Endothelial cell of umbilical vein (primary cell): Measurements from ENCODE around the gene GAGE12F. TPM values are rescaled to one million over a fixed set of nuclear protein-coding genes. Genes with fewer than 3 reads are reported as not detected.
"Not testable (repeated sequence)": the region's sequence is repeated elsewhere in the genome, so short reads cannot be mapped to it uniquely, and the experiment has no call there.

Experiments used
- BruUV-seq: library from RNA; stranded (reverse); fragments of 400-500 nt; replicated peaks from 2 replicates; lab custom pipeline; 2021; lab: Mats Ljungman, UMichigan
- CTCF ChIA-PET: fragments of 300-600, 350-600 bp; sonication (Branson Sonifier 250); formaldehyde crosslinking; loops from one replicate; lab custom pipeline; 2021; ENCODE audit warnings: antibody characterized with exemption, inconsistent platforms; lab: Charles Lee
- POLR2A ChIA-PET: fragments of 300-600, 350-600 bp; sonication (Branson Sonifier 250); formaldehyde crosslinking; loops from one replicate; lab custom pipeline; 2021; ENCODE audit warnings: antibody characterized with exemption, inconsistent platforms; lab: Charles Lee
- DNase-seq: peaks from one replicate; pipeline ENCODE4 v3.0.0-alpha.2; 2011; ENCODE audit warnings: low read depth, low spot score
- FAIRE-seq: peaks from 2 replicates; lab custom pipeline; 2011; peaks lifted over from hg19 to GRCh38; lab: Jason Lieb, UNC
- H2AFZ ChIP-seq: 2 replicates; pipeline ENCODE4 v1.6.0; 2012; ENCODE audit warnings: low read depth, low read length, control low read depth, inconsistent platforms
- H3K27ac ChIP-seq: 2 replicates; pipeline ENCODE4 v1.5.1; 2011; ENCODE audit warnings: low read depth, mild to moderate bottlenecking, control low read depth, low read length, moderate library complexity; ENCODE audit not compliant: insufficient read depth
- H3K27me3 ChIP-seq, 2 experiments: 2 replicates each; pipeline versions ENCODE4 v1.6.0 to v1.6.1; 2011; ENCODE audit warnings: low read length in 2 of 2, mixed read lengths in 1 of 2; ENCODE audit not compliant: control insufficient read depth in 2 of 2, insufficient read depth in 2 of 2
- H3K36me3 ChIP-seq, 2 experiments: 2 replicates in 1 of 2; 3 replicates in 1 of 2; pipeline ENCODE4 v1.5.1; 2011; ENCODE audit warnings: low read length in 2 of 2, mild to moderate bottlenecking in 1 of 2, moderate library complexity in 1 of 2; ENCODE audit not compliant: control insufficient read depth in 2 of 2, insufficient read depth in 2 of 2; ENCODE audit errors: extremely low read depth in 1 of 2
- H3K4me1 ChIP-seq: 3 replicates; pipeline ENCODE4 v1.5.1; 2011; ENCODE audit warnings: mild to moderate bottlenecking, low read length; ENCODE audit not compliant: control insufficient read depth, insufficient read depth; ENCODE audit errors: extremely low read depth
- H3K4me2 ChIP-seq: 2 replicates; pipeline ENCODE4 v1.6.1; 2011; ENCODE audit warnings: low read length, control low read depth, mixed read lengths; ENCODE audit not compliant: insufficient read depth
- H3K4me3 ChIP-seq, 3 experiments: fragments of 200-600 bp in 1 of 3; sonication (generic), shearing (Covaris generic) in 1 of 3; replicated peaks in 1 of 3; 2 replicates each; pipeline ENCODE4 v1.5.1; 2011 to 2016; ENCODE audit warnings: control low read depth in 3 of 3, low read length in 3 of 3, mild to moderate bottlenecking in 2 of 3, inconsistent platforms in 1 of 3, low read depth in 1 of 3, moderate library complexity in 1 of 3; ENCODE audit not compliant: insufficient read depth in 1 of 3
- H3K79me2 ChIP-seq: 2 replicates; pipeline ENCODE4 v1.6.0; 2012; ENCODE audit warnings: low read length, inconsistent platforms; ENCODE audit not compliant: control insufficient read depth, insufficient read depth
- H3K9ac ChIP-seq: replicated peaks from 2 replicates; pipeline ENCODE3; 2011; ENCODE audit warnings: low read length, control low read depth; ENCODE audit not compliant: insufficient read depth; ENCODE audit errors: extremely low read depth
- H3K9me1 ChIP-seq: replicated peaks from 3 replicates; pipeline ENCODE4 v1.6.0; 2011; ENCODE audit warnings: mild to moderate bottlenecking, low read length; ENCODE audit not compliant: control insufficient read depth, insufficient read depth; ENCODE audit errors: extremely low read depth
- H3K9me3 ChIP-seq: replicated peaks from 2 replicates; pipeline ENCODE4 v1.5.1; 2012; ENCODE audit warnings: low read length, inconsistent platforms; ENCODE audit not compliant: control insufficient read depth, insufficient read depth
- H4K20me1 ChIP-seq: replicated peaks from 2 replicates; pipeline ENCODE3; 2011; ENCODE audit warnings: mild to moderate bottlenecking, low read length; ENCODE audit not compliant: control insufficient read depth, insufficient read depth; ENCODE audit errors: extremely low read depth
- dilution Hi-C: fragments of 300-500 bp; cut with MboI; formaldehyde crosslinking; loops from one replicate; pipeline ENCODE4 v1.15.0; 2019; ENCODE audit warnings: low sequenced_read_pairs; ENCODE audit not compliant: extremely low pct_ligation_motif_present
- intact Hi-C: fragments of 100-400 bp; cut with micrococcal nuclease; formaldehyde crosslinking; loops from one replicate; pipeline ENCODE4 v1.10.0; 2022
- polyA plus RNA-seq, 4 experiments: library from polyadenylated mRNA; depleted of rRNA in 3 of 4; stranded (reverse) in 3 of 4; unstranded in 1 of 4; fragments of >200 nt; gene quantifications; 2 replicates each; pipeline versions ENCODE4 v1.2.1 to v1.2.3, GENCODE V29; 2011 to 2012; ENCODE audit warnings: missing spikeins in 1 of 4
- total RNA-seq: library from RNA; stranded (reverse); gene quantifications from 2 replicates; pipeline ENCODE4 v1.2.3, GENCODE V29; 2021

GAGE12F gene
- total and polyA plus RNA-seq, 2 donors (not counting 3 experiments of a cell fraction or from before 2014, with no cell fraction given): not detected

DNA sequence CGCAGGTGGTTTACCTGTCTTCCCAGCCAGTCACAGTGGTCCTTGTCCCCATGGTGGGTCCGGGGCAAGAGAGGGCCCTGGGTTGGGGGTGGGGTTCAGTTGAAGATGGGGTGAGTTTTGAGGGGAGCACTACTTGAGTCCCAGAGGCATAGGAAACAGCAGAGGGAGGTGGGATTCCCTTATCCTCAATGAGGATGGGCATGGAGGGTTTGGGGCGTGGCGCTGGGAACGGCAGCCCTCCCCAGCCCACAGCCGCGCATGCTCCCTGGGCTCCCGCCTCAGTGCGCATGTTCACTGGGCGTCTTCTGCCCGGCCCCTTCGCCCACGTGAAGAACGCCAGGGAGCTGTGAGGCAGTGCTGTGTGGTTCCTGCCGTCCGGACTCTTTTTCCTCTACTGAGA lies 28.6 kb downstream of the GAGE12F start, which contains the start of gene GAGE2A:
Gene GAGE2A (plus strand): TSS at position 301 of the 400 bp plus-strand sequence. CDS start 1,155 bp downstream, outside the sequence.
- POLR2A ChIA-PET, BruUV-seq: not testable (repeated sequence)

DNA sequence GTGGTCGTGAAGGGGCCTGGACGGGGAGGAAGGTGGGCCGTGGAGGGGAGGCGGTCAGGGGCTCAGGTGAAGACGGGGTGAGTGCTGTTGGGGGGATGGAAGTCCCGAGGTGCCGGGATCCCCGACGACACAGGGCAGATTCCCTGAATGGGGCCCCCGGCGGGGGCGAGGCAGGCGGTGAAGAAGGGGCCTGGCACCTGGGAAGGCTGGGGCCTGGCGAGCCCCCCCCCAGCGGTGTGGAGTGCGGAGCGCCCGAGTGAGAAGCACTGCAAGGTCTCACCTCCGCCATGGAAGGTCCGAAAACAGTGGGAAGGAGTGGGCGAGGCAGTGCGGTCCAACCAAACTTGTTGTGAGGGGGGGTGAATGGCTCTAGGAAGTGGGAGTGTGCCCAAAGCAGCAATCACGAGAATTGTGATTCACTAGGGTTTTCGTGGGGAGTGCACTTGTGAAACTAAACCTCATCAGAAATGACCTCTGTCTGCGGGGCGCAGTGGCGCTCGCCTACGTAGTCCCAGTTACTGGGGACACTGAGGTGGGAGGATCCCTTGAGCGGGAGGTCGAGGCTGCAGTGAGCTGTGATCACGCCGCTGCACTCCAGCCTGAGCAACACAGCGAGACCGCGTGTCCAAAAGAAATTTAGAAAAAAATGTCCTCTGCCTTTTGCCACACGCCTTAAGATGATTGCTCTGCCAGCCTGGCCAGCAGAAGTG lies 29.3 kb downstream of the GAGE12F start:
- POLR2A ChIA-PET: not testable (repeated sequence)

More for the DNA sequence above, 28.6 kb downstream of the GAGE12F start, which contains the start of gene GAGE2A:
- H3K9me1 ChIP-seq, H3K4me2 ChIP-seq, H3K9ac ChIP-seq, H3K4me1 ChIP-seq, CTCF ChIA-PET, H2AFZ ChIP-seq, FAIRE-seq, H3K27me3 ChIP-seq, DNase-seq, dilution Hi-C loops, intact Hi-C loops, H4K20me1 ChIP-seq, H3K27ac ChIP-seq, H3K9me3 ChIP-seq, H3K4me3 ChIP-seq, H3K36me3 ChIP-seq, H3K79me2 ChIP-seq: not testable (repeated sequence)

DNA sequence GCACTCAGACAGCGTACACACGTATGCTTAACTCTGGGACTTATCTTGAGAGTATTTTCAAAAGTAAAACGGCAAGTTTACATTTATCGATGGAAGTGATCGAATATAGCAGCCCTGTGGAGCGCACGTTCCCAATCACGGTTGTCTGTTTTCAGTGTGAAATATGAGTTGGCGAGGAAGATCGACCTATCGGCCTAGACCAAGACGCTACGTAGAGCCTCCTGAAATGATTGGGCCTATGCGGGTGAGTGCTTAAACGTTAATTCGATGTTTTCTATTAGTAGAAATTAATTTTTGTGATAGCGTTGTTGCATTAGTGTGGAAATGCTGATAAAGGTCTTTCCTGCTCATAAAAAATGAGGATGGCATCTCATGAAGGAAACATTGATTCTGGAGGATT lies 29.8 kb downstream of the GAGE12F start:
- intact Hi-C loops, H2AFZ ChIP-seq, H3K79me2 ChIP-seq, H4K20me1 ChIP-seq, DNase-seq, H3K9ac ChIP-seq, dilution Hi-C loops, H3K27ac ChIP-seq, H3K9me3 ChIP-seq, H3K36me3 ChIP-seq, CTCF ChIA-PET, H3K4me2 ChIP-seq, FAIRE-seq, H3K9me1 ChIP-seq, POLR2A ChIA-PET, H3K4me1 ChIP-seq, H3K27me3 ChIP-seq, BruUV-seq, H3K4me3 ChIP-seq: not testable (repeated sequence)

More for the DNA sequence above, 29.3 kb downstream of the GAGE12F start:
- dilution Hi-C loops, FAIRE-seq, H3K9me1 ChIP-seq, CTCF ChIA-PET, H3K27me3 ChIP-seq, BruUV-seq, H3K4me3 ChIP-seq, H3K79me2 ChIP-seq, H4K20me1 ChIP-seq, H3K9me3 ChIP-seq, H3K27ac ChIP-seq, DNase-seq, H3K4me1 ChIP-seq, H3K9ac ChIP-seq, H3K4me2 ChIP-seq, H2AFZ ChIP-seq, H3K36me3 ChIP-seq, intact Hi-C loops: not testable (repeated sequence)

DNA sequence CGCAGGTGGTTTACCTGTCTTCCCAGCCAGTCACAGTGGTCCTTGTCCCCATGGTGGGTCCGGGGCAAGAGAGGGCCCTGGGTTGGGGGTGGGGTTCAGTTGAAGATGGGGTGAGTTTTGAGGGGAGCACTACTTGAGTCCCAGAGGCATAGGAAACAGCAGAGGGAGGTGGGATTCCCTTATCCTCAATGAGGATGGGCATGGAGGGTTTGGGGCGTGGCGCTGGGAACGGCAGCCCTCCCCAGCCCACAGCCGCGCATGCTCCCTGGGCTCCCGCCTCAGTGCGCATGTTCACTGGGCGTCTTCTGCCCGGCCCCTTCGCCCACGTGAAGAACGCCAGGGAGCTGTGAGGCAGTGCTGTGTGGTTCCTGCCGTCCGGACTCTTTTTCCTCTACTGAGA lies 38.1 kb downstream of the GAGE12F start, which contains the start of gene GAGE1:
Gene GAGE1 (plus strand): TSS at position 301 of the 400 bp plus-strand sequence. CDS start 1,155 bp downstream, outside the sequence.
- H3K9me1 ChIP-seq, H4K20me1 ChIP-seq, intact Hi-C loops, H3K9ac ChIP-seq, H3K27ac ChIP-seq, H3K79me2 ChIP-seq, POLR2A ChIA-PET, dilution Hi-C loops, H3K4me3 ChIP-seq, BruUV-seq, CTCF ChIA-PET, H3K4me1 ChIP-seq, DNase-seq, H2AFZ ChIP-seq, H3K4me2 ChIP-seq, H3K9me3 ChIP-seq, FAIRE-seq, H3K27me3 ChIP-seq, H3K36me3 ChIP-seq: not testable (repeated sequence)
